Neural progenitor cell (in vitro differentiated cells): ENCODE results near the gene STK36. TPM values are rescaled to one million over a fixed set of nuclear protein-coding genes. Genes with fewer than 3 reads are reported as not detected.

Source experiments
- DNase-seq: peaks from one replicate; pipeline ENCODE4 v3.0.0-alpha.2; 2016; ENCODE audit warnings: low spot score
- H2AFZ ChIP-seq: fragments of 200-600 bp; sonication (generic); replicated peaks from 2 replicates; pipeline ENCODE4 v1.6.1; 2016; ENCODE audit warnings: antibody characterized with exemption
- H3F3A ChIP-seq: fragments of 200-600 bp; sonication (generic); 2 replicates; pipeline ENCODE4 v1.6.1; 2016; ENCODE audit warnings: antibody characterized with exemption, low read depth
- H3K27ac ChIP-seq: fragments of 200-600 bp; sonication (generic); 2 replicates; pipeline ENCODE4 v1.5.1; 2016; ENCODE audit warnings: mild to moderate bottlenecking
- H3K27me3 ChIP-seq: fragments of 200-600 bp; sonication (generic); 2 replicates; pipeline ENCODE4 v1.6.1; 2016; ENCODE audit warnings: mild to moderate bottlenecking, moderate library complexity
- H3K36me3 ChIP-seq: fragments of 200-600 bp; sonication (generic); 2 replicates; pipeline ENCODE4 v1.5.1; 2016
- H3K4me1 ChIP-seq: fragments of 200-600 bp; sonication (generic); 2 replicates; pipeline ENCODE4 v1.6.1; 2016; ENCODE audit warnings: mixed run types
- H3K4me2 ChIP-seq: fragments of 200-600 bp; sonication (generic); 2 replicates; pipeline ENCODE4 v1.6.1; 2016
- H3K4me3 ChIP-seq: fragments of 200-600 bp; sonication (generic); 2 replicates; pipeline ENCODE4 v1.5.1; 2016
- H3K79me2 ChIP-seq: fragments of 200-600 bp; sonication (generic); 2 replicates; pipeline ENCODE4 v1.6.1; 2016; ENCODE audit warnings: low read depth
- H3K9ac ChIP-seq: fragments of 200-600 bp; sonication (generic); 2 replicates; pipeline ENCODE4 v1.6.1; 2016
- H3K9me3 ChIP-seq: fragments of 200-600 bp; sonication (generic); 2 replicates; pipeline ENCODE4 v1.5.1; 2016; ENCODE audit warnings: low read depth
- H4K20me1 ChIP-seq: fragments of 200-600 bp; sonication (generic); 2 replicates; pipeline ENCODE4 v1.6.1; 2016; ENCODE audit warnings: low read depth
- H3K27ac Mint-ChIP-seq: 3 replicates; pipeline ENCODE4 v1.8.0; 2021; ENCODE audit warnings: mixed read lengths
- H3K27me3 Mint-ChIP-seq: 2 replicates; pipeline ENCODE4 v1.8.0; 2022; ENCODE audit warnings: low read depth, mild to moderate bottlenecking, inconsistent platforms, moderate library complexity, mixed read lengths; ENCODE audit not compliant: insufficient read depth
- H3K36me3 Mint-ChIP-seq: 3 replicates; pipeline ENCODE4 v1.8.0; 2021; ENCODE audit warnings: mixed read lengths
- H3K4me1 Mint-ChIP-seq: 3 replicates; pipeline ENCODE4 v1.8.0; 2021; ENCODE audit warnings: mixed read lengths
- H3K4me3 Mint-ChIP-seq: 3 replicates; pipeline ENCODE4 v1.8.0; 2021; ENCODE audit warnings: mild to moderate bottlenecking, moderate library complexity, mixed read lengths
- H3K9me3 Mint-ChIP-seq: 3 replicates; pipeline ENCODE4 v1.8.0; 2020; ENCODE audit warnings: mixed read lengths
- CTCF ChIP-seq: fragments of 200-600 bp; sonication (generic); IDR thresholded peaks from 2 replicates; pipeline ENCODE4 v1.5.1; 2017; ENCODE audit warnings: antibody characterized with exemption, mild to moderate bottlenecking
- EZH2 ChIP-seq: fragments of 200-600 bp; sonication (generic); IDR thresholded peaks from 2 replicates; pipeline ENCODE4 v1.6.1; 2017; ENCODE audit warnings: antibody characterized with exemption, mild to moderate bottlenecking, moderate library complexity
- EZH2phosphoT487 ChIP-seq: fragments of 200-600 bp; sonication (generic); IDR thresholded peaks from 2 replicates; pipeline ENCODE4 v1.6.1; 2017; ENCODE audit warnings: antibody characterized with exemption
- total RNA-seq: library from RNA; depleted of rRNA; stranded (reverse); fragments of >200 nt; gene quantifications from 2 replicates; pipeline ENCODE4 v1.2.3, GENCODE V29; 2015; ENCODE audit warnings: low replicate concordance

STK36 gene
- total RNA-seq, 1 donor from 2014 or later, result 61.4 TPM

- H3K27me3 ChIP-seq, result no peaks in the 10 kb centered on the region
- TF ChIP-seq EZH2, result no peak
- no peak for TF ChIP-seq EZH2phosphoT487
- no peak for TF ChIP-seq CTCF
- H3K9me3 Mint-ChIP-seq, result no peaks in the 10 kb centered on the region
Observed at GRCh38 chr2:218743068-218743467, 71.2 kb downstream of the STK36 start.

DNA sequence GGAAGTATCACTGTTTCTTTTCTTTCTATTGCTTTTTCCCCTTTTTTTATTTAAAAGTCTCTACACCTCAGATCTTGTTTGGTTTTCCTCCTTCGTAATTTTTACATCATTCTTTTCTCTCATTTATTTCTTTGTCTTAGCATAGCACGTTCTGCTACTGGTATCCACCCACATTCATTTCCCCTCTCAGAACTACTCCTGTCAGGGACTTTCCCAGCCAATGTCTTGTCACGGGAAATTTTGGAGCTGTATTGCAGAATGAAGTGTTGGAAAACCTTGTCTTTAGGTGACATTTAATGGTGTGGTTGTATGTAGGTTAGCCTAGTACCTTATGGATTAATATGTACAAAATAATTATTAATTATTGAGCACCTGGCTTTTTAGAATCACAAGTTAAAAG, 72.7 kb downstream of the STK36 start:
- H4K20me1 ChIP-seq, result peaks cover 13% of the 10 kb centered on the region
- H3K27ac ChIP-seq, result no peak overlapping the region
- DNase-seq, result no peak
- no peak for TF ChIP-seq EZH2
- TF ChIP-seq CTCF, result no peak
- TF ChIP-seq EZH2phosphoT487, result no peak
- Mint-ChIP-seq H3K27me3 (peaks cover 4% of the 10 kb centered on the region), H3K4me1 (peaks cover 4% of the 10 kb centered on the region), H3K36me3 (peaks cover 53% of the 10 kb centered on the region), H3K9me3 (no peaks in the 10 kb centered on the region), H3K27ac (no peak overlapping the region), H3K4me3 (no peak overlapping the region)
- H3K4me3 ChIP-seq, result no peak overlapping the region
- no peaks in the 10 kb centered on the region for H3K79me2 ChIP-seq
- no peaks in the 10 kb centered on the region for H3K27me3 ChIP-seq
- no peak overlapping the region for H3K4me2 ChIP-seq
- H2AFZ ChIP-seq, result no peak overlapping the region
- no peak overlapping the region for H3K9ac ChIP-seq
- H3F3A ChIP-seq, result no peaks in the 10 kb centered on the region
- no peaks in the 10 kb centered on the region for H3K9me3 ChIP-seq
- H3K4me1 ChIP-seq, result no peaks in the 10 kb centered on the region
- no peaks in the 10 kb centered on the region for H3K36me3 ChIP-seq

More at GRCh38 chr2:218743068-218743467, 71.2 kb downstream of the STK36 start:
- Mint-ChIP-seq H3K36me3 (peaks cover 49% of the 10 kb centered on the region), H3K4me3 (no peak overlapping the region), H3K27me3 (peaks cover 4% of the 10 kb centered on the region), H3K4me1 (peaks cover 4% of the 10 kb centered on the region), H3K27ac (no peak overlapping the region)
- H3K4me1 ChIP-seq, result no peaks in the 10 kb centered on the region
- H3K9me3 ChIP-seq, result no peaks in the 10 kb centered on the region
- H3K9ac ChIP-seq, result no peak overlapping the region
- no peak for DNase-seq
- no peak overlapping the region for H3K4me2 ChIP-seq
- no peaks in the 10 kb centered on the region for H3F3A ChIP-seq
- no peak overlapping the region for H2AFZ ChIP-seq
- H3K79me2 ChIP-seq, result no peaks in the 10 kb centered on the region
- H3K4me3 ChIP-seq, result no peak overlapping the region
- H4K20me1 ChIP-seq, result peaks cover 26% of the 10 kb centered on the region
- H3K27ac ChIP-seq, result no peak overlapping the region
- no peaks in the 10 kb centered on the region for H3K36me3 ChIP-seq

GRCh38 chr2:218745160-218745558, 73.3 kb downstream of the STK36 start:
- H3K36me3 ChIP-seq, result no peaks in the 10 kb centered on the region

More at GRCh38 chr2:218745160-218745558, 73.3 kb downstream of the STK36 start:
- Histone ChIP-seq H2AFZ (no peak overlapping the region), H3K27ac (no peak overlapping the region), H3K9me3 (no peaks in the 10 kb centered on the region), H3K79me2 (no peaks in the 10 kb centered on the region), H3K4me3 (no peak overlapping the region), H4K20me1 (peaks cover 12% of the 10 kb centered on the region), H3K4me1 (no peaks in the 10 kb centered on the region), H3K9ac (no peak overlapping the region), H3K27me3 (no peaks in the 10 kb centered on the region), H3K4me2 (no peak overlapping the region), H3F3A (no peaks in the 10 kb centered on the region)
- TF ChIP-seq EZH2 (no peak), CTCF (no peak), EZH2phosphoT487 (no peak)
- H3K27me3 Mint-ChIP-seq, result peaks cover 4% of the 10 kb centered on the region
- no peak for DNase-seq
- H3K4me3 Mint-ChIP-seq, result no peak overlapping the region
- peaks cover 4% of the 10 kb centered on the region for H3K4me1 Mint-ChIP-seq
- H3K9me3 Mint-ChIP-seq, result no peaks in the 10 kb centered on the region
- peaks cover 52% of the 10 kb centered on the region for H3K36me3 Mint-ChIP-seq
- peak overlapping the region; percentile 61 for H3K27ac Mint-ChIP-seq
